Hindlimb muscle (tissue), 1 donor: ENCODE data around the gene SRCAP. TPM values are rescaled to one million over a fixed set of nuclear protein-coding genes. Genes with fewer than 3 reads are reported as not detected.
"Not testable (repeated sequence)": the region's sequence is repeated elsewhere in the genome, so short reads cannot be mapped to it uniquely, and the experiment has no call there.

Experiments
- DNase-seq: peaks from one replicate; pipeline ENCODE4 v3.0.0-alpha.2; 2013
- polyA plus RNA-seq: library from polyadenylated mRNA; unstranded; fragments of 120-200 nt; gene quantifications from one replicate; pipeline ENCODE4 v1.2.1, GENCODE V29; 2013; ENCODE audit not compliant: insufficient read length

The SRCAP gene
- polyA plus RNA-seq, 1 donor: 36.1 TPM

DNA sequence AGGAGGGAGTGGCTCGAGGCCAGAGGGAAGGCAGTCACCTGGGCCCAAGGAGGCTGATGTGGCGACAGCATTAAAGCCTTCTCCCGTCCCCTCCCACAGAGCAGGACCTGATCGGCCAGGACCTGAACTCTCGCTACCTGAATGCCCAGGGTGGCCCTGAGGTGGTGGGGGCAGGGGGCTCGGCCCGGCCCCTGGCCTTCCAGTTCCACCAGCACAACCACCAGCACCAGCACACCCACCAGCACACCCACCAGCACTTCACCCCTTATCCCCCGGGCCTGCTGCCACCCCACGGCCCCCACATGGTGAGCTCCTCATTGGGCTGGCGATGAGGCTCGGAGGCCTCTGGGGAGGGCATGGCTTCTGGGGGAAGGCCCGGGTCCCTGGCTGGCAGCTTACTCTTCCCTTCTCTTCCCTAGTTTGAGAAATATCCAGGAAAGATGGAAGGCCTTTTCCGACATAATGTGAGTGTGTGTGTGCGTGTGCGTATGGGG lies 34.3 kb upstream of the SRCAP start:
- no peak for DNase-seq

DNA sequence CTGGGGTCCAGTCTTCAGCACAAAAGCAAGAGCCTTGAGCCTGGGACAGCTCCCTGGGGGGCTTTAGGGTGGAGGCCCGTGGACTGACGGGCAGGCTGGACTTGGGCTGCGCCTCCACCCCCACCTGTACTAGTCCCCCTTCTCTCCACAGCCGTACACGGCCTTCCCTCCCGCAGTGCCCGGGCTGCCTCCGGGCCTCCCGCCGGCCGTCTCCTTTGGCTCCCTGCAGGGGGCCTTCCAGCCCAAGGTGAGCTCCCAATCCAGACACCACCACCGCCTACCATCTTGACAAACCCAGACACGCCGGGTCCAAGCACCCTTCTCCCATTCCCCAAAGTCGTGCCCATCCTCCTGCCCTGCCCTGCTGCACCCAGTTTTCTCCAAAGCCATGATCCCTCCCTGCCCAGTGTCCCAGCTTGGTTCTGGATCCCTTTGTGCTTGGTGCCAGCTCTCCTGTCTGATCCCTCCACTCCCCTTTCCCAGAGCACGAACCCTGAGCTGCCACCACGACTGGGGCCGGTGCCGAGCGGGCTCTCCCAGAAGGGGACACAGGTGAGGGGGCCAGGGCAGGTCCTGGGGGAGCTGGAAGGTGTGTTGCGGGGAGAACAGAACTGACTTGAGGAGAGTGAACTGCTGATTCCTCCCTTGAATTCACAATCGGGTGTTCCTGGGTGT lies 33.7 kb upstream of the SRCAP start:
- no peak for DNase-seq

DNA sequence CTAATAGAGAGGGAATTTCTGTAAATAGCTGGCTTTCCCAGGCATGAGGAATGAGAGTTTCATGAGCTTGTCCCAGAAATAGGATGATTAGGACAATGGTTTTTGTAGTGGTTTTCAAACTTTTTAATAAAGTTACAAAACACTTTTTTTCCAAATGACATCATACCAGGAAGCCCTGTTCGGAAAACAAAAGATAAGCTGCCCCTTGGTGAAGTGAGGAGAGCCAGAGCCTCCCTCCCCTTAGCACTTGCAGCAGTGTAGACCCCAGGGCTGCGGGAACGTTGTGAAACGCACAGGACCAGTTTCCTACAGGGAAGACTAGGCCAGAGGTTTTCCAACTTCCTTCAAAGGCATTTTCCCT lies 33.2 kb upstream of the SRCAP start:
- no peak for DNase-seq

DNA sequence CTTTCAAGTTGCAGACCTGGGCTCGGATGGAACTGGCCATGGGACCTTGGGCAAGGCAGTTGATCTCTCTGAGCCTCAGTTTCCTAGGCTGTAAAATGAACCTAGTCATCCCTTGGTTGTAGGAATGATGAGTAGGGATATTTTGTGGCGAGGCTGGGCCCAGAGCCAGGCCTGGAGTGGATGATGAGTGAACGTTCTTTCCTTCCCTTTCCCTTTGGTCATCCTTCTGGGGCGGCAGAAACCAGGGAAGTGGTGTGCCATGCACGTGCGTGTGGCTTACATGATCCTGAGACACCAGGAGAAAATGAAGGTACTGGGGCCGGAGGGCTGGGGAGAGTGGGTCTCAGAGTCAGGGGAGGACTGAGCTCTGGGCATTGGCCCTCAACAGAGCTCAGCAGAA lies 32.3 kb upstream of the SRCAP start:
- DNase-seq: no peak

DNA sequence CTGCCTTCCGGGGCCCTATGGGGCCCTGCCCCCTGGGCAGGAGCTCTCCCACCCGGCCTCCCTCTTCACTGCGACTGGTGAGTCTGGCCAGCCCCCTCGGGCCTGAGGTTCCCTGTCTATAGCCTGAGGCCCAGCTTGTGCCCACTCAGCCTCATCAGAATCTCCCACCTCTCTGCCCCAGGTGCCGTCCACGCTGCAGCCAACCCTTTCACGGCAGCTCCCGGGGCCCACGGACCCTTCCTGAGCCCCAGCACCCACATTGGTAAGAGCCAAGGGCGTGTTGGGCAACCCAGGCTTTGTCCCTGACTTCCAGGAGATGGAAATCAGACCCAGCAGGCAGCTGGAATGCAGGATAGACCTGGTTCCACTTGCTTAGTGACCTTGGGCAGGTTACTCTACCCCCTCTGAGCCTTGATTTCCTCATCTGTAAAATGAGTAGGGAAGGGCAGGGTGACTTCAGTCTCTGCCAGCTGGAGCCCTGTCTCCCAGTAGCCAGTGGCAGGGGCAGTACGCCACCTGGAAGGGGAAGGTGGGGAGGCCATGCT lies 31.5 kb upstream of the SRCAP start:
- DNase-seq: no peak

DNA sequence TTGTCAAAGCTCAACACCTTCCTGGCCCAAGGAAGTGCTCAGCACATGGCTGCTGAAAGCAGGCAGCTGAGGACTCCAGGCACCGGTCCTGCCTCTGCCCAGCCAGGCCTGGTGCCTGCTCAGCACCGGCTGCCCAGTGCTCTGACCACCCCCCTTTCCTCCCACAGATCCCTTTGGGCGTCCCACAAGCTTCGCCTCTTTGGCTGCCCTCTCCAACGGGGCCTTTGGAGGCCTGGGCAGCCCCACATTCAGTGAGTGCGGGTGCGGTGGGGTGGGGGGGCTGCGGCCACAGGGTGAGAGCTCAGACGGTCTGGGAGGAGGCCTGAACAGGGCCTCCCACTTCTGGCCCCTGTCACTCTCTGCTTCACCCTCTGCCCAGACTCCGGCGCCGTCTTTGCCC lies 30.6 kb upstream of the SRCAP start:
- no peak for DNase-seq

DNA sequence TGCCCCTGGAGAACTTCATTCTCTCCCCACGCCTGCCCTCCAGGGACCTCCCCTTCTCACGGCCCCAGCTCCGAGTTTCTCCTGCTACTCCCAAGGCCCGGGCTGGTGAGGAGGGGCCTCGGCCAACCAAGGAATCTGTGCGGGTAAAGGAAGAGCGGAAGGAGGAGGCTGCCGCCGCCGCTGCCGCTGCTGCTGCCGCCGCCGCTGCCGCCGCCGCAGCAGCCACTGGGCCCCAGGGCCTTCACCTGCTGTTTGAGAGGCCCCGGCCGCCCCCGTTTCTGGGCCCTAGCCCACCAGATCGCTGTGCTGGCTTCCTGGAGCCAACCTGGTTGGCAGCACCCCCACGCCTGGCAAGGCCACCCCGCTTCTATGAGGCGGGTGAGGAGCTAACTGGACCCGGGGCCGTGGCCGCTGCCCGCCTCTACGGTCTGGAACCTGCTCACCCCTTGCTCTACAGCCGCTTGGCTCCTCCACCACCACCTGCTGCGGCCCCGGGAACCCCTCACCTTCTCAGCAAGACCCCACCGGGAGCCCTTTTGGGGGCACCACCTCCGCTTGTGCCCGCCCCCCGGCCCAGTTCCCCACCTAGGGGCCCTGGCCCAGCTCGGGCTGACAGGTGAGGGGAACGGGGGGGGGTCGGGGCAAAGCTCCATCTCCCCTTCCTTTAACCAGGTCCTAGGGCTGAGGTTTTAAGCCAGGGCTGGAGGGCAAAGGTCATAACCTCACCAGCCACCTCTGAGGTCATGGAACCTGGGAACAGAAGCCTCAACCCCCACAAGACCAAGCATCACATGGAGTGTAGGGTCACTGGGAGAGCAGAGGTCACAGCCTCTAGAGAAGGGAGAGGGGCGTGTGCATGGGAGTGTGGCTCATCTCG lies 29.7 kb upstream of the SRCAP start:
- no peak for DNase-seq

DNA sequence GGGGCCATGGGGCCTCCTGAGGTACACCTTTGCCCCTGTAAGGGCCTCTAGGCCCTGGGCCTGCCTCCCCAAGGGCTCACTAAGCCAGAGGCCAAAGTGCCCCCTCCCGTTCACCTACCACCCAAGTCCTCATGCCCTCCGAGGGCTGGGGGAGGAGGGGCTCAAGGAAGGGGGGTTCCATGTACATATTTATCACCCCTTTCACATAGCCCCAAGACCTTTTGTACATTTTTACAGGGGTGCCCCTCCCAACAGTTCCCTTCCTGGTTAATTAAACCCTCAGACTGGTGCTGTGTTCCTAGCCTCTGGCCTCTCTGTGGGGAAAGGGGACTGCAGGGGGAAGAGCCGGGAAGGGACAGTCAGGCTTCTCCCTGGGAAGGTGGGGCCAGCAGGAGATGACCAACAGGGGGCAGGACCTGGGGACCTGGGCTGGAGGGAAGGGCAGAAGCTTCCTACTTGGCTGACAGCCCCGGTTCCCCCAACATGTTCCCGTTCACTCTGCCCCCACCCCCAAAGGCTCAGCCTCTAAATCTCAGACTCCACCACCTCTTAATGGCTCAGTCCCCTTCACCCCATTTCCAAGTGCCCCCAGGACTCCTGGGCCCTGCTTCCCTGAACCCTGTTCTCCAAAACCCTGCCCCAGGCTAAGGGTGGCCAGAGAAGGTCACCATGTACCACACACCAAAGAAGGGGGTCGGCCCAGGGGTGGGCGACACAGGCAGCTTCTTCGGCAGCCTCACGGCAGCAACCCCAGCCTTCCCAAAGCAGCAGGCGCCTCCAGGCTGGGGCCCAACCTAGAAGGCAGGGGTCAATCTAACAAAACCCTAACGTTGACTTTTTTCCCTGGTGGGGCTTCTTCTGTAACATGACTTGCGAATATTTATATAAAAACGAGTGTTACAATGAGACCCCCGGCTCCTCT lies 28.8 kb upstream of the SRCAP start:
- DNase-seq: no peak

DNA sequence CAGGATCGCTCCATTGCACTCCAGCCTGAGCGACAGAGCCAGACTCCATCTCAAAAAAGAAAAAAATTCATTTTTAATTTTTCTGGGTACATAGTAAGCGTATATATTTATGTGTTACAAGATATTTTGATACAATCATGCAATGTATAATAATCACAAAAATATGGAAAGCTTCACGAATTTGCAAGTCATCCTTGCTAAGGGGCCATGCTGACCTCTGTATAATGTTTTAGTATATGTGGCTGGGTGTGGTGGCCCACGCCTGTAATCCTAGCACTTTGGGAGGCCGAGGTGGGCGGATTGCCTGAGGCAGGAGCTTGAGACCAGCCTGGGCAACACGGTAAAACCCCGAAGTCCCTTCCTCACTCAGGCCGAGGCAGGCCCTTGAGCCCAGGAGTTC lies 23.8 kb upstream of the SRCAP start:
- no peak for DNase-seq

DNA sequence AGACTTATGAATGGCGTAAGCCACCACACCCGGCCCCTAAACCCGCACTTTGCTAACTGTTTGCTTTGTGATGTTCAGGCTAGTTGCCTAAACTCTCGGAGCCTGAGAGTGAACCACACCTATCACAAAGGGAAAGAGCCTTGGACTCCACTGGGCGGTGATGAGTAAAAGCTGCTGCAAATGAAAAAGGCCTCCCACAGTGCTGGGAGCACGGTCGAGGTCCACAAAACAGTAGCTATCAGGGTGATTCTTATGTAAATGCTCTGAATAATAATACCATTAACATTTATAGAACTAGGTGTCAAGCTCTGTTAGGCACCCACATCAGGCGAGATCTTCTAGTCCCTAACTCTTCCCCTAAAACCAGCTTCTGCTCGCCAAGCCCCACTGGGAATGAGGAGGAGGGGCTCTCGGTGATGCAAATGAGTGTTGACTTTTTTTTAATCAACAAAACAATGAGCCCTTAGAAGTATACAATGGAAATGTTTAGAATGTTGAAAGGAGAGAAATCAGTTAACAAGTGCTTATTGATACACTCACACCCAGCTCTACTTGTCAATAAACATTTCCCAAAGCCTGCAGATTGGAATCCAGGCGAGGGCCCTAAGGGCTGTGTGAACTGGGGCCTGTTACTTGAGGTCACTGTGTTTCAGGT lies 20.9 kb upstream of the SRCAP start:
- DNase-seq: no peak

DNA sequence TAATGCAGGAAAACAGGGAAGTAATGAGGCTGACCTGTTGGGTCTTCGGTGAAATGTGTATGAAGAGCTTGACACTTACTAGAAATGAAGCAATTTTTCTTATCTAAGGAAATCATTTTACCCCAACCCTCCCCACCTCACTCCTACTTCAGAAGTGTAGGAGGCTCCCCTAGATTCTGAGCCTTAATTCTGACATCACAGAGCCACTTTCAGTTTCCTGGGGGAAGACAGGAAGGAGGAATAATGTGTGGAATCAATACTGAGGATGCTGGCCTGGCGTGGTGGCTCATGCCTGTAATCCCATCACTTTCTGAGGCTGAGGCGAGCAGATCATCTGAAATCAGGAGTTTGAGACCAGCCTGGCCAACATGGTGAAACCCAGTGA lies 20.4 kb upstream of the SRCAP start:
- no peak for DNase-seq

DNA sequence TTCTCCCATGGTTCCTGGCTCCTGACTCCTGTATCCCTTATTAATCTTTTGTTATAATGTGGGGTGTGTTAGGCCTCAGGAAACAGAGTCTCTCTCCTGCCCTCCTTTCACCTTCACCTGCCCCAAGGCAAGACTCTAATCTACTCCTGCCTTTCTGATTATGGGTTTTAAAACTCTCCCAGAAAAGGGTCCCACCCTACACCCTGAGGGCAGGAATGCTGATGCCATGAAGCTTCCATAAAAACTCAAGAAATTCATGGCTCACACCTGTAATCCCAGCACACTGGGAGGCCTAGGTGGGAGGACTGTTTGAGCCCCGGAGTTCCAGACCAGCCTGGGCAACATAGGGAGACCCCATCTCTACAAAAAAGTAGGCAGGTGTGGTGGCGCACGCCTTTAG lies 18.6 kb upstream of the SRCAP start:
- DNase-seq: no peak

DNA sequence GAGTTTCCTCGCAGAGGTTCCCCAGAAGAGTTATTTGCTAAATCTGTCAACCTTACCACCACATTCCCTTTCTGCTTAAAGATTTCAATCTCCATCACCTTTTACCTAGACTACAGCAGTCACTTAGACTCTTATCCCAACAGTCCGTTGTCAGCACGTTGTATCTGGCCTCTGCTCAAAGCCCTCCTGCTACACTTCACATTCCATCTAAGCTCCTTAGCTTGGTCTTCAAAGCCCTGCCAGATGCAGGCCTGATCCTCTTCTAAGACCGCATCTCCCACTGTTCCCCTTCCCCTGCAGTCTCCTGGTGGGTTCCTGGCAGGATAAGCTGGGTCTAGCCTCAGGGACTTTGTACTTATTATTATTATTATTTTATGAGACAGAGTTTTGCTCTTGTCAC lies 10.3 kb upstream of the SRCAP start:
- no peak for DNase-seq

DNA sequence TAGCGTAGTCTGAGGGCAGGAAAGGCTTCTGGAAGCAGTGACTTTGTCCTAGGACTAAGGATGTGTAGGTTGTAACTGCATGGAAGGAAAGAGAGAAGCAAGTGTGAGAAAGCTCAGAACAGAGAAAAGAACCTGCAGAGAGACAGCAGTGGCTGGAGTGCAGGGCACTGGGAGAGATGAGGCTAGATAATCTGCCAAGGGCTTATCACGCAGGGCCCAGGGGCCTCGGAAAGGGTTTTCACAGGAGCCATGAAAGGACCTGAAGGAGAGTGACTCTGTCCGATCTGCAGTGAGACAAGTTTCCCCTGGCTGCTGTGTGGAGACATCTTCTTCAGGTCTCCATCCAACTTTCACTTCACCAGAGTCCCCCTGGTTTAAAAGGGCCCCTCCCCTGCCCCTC lies 7.1 kb upstream of the SRCAP start:
- no peak for DNase-seq

DNA sequence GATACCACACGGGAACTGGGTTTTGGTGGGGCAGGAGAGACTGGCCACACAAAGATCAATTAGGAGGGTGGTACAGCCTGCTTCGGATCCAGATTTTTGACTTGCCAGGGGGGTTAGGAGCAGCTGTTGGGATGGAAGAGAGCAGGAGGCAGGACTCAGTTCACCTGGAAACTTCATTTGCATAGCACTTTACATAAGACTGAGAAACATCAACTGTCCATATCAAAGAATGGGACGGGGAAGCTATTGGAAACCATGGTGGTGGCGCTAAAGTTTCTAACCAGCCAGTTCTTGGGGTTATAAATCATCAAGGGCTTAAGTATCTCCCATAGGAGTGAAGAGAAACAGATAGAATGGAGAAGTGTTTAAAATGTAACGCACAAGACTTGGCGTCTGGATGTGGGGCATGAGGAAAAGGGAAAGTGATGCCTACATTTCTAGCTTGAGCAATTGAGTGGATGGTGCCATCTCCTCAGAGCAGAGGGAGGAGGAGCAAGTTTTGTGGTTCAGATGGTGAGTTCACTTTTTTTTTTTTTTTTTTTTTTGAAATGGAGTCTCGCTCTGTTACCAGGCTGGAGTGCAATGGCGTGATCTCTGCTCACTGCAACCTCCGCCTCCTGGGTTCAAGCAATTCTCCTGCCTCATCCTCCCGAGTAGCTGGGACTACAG lies 6.4 kb upstream of the SRCAP start:
- DNase-seq: no peak

DNA sequence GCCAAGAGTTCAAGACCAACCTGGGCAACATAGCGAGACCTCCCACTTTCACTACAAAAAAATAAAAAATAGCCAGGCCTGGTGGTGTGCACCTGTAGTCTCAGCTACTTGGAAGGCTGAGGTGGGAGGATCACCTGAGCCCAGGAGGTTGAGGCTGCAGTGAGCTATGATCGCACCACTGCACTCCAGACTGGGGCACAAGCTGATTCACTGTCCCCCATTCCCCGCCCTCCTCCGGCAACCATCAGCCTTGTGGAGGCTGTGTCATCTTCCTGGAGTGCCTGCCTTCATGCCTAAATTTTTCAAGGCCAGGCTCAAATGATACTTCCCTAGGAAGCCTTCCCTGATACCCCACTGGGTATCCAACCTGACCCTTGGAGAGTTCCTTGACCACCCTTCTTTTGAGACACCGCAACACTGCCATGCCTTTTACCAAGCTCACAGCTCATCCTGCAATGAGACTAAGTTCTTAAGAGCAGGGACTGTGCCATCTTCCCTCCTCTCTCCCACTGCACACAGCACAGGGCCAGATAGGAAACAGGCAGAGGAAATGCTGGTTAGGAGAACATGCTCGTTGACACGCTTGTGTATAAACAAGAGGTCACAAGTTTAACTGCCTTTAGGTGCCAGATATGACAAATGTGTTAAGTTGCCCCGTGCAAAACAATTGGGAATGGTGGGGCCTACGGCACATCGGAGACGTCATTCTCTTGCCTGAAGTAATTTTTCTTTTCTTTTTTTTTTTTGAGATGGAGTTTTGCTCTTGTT lies 3.9 kb upstream of the SRCAP start:
- no peak for DNase-seq

DNA sequence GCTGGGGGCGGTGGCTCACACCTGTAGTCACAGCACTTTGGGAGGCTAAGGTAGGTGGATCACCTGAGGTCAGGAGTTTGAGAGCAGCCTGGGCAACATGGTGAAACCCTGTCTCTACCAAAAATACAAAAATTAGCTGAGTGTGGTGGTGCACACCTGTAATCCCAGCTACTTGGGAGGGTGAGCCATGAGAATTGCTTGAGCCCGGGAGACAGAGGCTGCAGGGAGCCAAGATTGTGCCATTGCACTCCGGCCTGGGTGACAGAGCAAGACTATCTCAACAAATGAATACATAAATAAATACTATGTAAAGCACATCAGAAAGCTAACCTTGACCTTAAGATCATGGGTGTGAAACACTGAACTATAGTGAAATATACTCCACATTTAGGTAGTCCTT lies 2.3 kb upstream of the SRCAP start:
- DNase-seq: not testable (repeated sequence)

DNA sequence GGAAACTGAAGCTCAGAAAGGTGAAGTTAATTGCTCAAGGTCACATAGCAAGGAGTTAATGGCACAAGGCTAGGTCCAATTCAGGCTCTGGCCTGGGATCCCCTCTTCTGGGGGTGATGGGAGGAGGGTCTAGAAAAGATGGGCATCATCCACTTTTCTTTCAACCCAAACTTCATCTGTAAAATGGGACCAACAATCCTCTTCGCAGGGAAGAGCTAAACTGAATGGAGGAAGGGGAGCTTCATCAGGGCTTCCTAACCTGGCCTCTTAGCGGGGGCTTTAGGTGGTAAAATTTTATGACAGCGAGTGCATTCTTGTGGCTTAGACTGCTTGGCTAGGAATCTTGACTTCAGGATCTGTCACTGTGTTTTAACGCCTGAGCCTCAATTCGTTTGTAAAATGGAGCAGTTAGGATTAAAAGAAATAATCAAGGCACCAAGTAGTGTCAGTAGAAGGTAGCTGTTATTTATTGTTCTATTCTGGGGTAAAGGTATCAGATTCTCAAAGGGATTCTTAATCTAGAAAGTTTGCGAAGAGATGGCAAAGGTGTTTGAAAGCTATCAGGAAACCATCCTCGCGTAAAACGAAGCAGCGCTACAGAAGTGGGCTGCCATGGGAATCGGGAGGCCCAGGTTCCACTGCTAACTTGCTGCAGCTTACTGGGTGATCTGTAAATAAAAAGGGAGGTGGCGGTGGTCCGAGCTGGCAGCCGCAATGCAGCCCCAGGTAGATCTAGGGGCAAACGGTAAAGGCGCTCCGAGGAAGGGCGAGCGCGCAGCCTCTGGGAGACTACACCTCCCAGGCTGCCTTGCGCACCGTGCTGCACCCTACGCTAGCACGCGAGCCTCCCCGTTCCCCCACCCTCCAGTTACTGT lies 1.5 kb upstream of the SRCAP start:
- DNase-seq: no peak

DNA sequence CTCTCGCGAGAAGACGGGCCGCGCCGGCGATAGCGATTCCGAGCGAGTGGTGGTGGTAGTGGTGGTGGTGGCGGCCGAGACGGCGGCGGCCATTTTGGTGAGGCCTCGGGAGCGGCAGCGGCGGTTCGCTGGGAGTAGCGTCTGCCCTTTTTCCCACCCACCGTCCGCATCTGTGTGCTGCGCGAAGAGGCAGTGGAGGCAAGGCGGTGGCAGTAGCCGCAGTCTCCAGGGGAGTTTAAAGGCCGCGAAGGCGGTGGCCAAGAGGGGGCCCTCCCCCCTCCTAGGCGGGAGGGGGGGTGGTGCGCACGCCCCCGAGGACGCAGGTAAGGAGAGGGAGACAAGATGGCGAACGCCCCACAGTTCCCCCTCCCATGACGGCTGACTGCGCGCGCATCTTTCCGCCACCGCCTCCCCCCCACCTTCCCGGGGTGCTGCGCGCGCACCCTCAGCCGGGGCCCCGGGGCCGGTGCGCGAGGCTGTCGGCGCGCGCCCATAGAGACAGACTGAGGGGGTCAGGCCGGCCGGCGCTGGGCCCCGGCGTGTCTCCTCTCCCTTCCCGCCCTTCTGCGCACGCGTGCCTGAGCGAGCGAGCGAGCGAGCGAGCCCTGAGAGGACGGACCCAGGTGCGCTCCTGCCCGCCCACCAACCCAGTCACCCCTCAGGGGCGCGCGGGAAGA lies 694 bp upstream of the SRCAP start:
- peak; percentile 98 for DNase-seq
